Lung (tissue), 12 donors: ENCODE results near the gene AURKA. TPM values are rescaled to one million over a fixed set of nuclear protein-coding genes. Genes with fewer than 3 reads are reported as not detected.

Source experiments
- ATAC-seq: fragments of 200-7000 bp; cut with Tn5 transposase; one replicate; pipeline ENCODE4 v1.9.1; 2020; ENCODE audit warnings: moderate number of reproducible peaks; ENCODE audit not compliant: insufficient read depth, low FRiP score
- DNase-seq, 3 donors: peaks; one replicate each; pipeline ENCODE4 v3.0.0-alpha.2; 2013 to 2017
- H3K27ac ChIP-seq, 2 donors: one replicate each; pipeline ENCODE4 v1.5.1; 2013; ENCODE audit warnings: mild to moderate bottlenecking in 2 of 2, moderate library complexity in 2 of 2, control low read depth in 1 of 2, inconsistent platforms in 1 of 2, low read depth in 1 of 2, low read length in 1 of 2
- H3K27me3 ChIP-seq, 3 donors: one replicate each; pipeline ENCODE4 v1.5.1; 2013; ENCODE audit warnings: low read length in 2 of 3; ENCODE audit not compliant: control insufficient read depth in 3 of 3, insufficient read depth in 3 of 3
- H3K36me3 ChIP-seq, 4 donors: one replicate each; pipeline ENCODE4 v1.5.1; 2013; ENCODE audit warnings: low read length in 4 of 4, mild to moderate bottlenecking in 1 of 4, moderate library complexity in 1 of 4; ENCODE audit not compliant: control insufficient read depth in 4 of 4, insufficient read depth in 4 of 4
- H3K4me1 ChIP-seq, 5 donors: one replicate each; pipeline ENCODE4 v1.5.1; 2013; ENCODE audit warnings: low read length in 5 of 5, mild to moderate bottlenecking in 2 of 5, moderate library complexity in 1 of 5; ENCODE audit not compliant: control insufficient read depth in 5 of 5, insufficient read depth in 5 of 5
- H3K4me3 ChIP-seq: one replicate; pipeline ENCODE4 v1.5.1; 2013; ENCODE audit warnings: mild to moderate bottlenecking, control low read depth, moderate library complexity
- H3K9ac ChIP-seq, 2 donors: one replicate each; pipeline ENCODE4 v1.5.1; 2013; ENCODE audit warnings: low read length in 2 of 2, control low read depth in 1 of 2; ENCODE audit not compliant: insufficient read depth in 1 of 2
- H3K9me3 ChIP-seq, 4 donors: one replicate each; pipeline ENCODE4 v1.5.1; 2013; ENCODE audit warnings: low read length in 3 of 4, mild to moderate bottlenecking in 1 of 4, moderate library complexity in 1 of 4; ENCODE audit not compliant: control insufficient read depth in 4 of 4, insufficient read depth in 3 of 4
- WGBS, 2 donors: extraction: QIAGEN DNeasy Blood & Tissue Kit; methylation state at CpG; one replicate each; pipeline ENCODE4 v1.1.7; 2013; 5-methylcytosine and 5-hydroxymethylcytosine counted together
- polyA plus RNA-seq, 2 donors: library from polyadenylated mRNA; stranded (reverse); fragments of 200-250 nt; gene quantifications; one replicate each; pipeline ENCODE4 v1.2.1, GENCODE V29; 2013
- total RNA-seq, 2 donors: library from RNA; depleted of rRNA in 1 of 2; stranded (reverse); fragments of >200 nt in 1 of 2; gene quantifications; one replicate each; pipeline ENCODE4 v1.2.1, GENCODE V29; 2014 to 2021
- TF ChIP-seq, protein P1 (sequence below): IDR thresholded peaks from 2 replicates; pipeline ENCODE4 v1.5.1; 2012; ENCODE audit warnings: mild to moderate bottlenecking; ENCODE audit errors: control extremely low read depth, extremely low read depth
- donor health status: control.
- donor health status: control.
- donor health status: Bipolar disorder and iron deficiency.
- donor health status: healthy.
- donor health status: DM: yes; HTN: yes; CAD: no.

Gene AURKA
- total and polyA plus RNA-seq, 4 donors = 1.5 to 6.2 (median 3.2) TPM

DNA sequence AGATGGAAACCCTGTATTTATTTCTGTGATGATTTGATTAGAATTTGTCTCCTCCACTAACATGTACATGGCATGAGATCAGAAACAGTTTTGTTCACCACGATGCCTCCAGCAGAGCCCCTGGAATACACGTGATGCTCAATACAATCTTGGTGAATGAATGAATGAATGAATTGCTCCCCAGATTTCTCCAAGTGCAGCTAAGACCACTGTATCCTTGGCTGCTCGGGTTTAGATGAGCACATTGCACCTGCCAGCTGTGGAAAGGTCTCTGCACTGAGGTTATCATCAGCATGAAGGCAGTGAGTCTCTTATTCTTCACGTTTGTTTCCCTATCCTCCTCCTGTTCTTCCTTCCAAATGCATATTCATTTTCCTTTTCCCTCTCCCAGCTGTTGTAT lies 37.9 kb upstream of the AURKA start:
- WGBS, 2 donors = 19 to 34% methylated on average over 4 of the region's 4 CpGs
- Histone ChIP-seq H3K27ac (peak overlapping the region in 1 of 2 donors; percentile 43), H3K4me3 (no peak overlapping the region)

DNA sequence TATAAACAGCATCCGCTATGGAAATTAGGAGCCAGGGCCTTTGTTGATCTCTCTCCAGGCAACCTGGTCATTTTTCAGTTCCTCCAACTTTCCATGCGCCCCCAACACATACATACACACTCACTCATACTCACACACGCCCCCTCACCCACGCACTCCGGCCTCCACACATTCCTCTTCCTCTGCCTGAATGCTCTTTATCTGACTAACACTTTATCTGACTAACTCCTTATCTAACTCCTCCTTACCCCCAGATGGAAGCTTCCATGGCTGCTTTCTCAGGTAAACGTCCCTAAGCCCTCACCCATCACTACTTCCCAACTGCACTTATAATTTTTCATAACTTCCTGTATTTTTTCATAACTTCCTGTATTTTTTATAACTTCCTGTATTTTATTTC lies 37.5 kb upstream of the AURKA start:
- ATAC-seq (no peak), DNase-seq (peak in 1 of 3 donors; percentile 46)
- Histone ChIP-seq H3K9me3 (no peaks in the 10 kb centered on the region), H3K9ac (no peak overlapping the region), H3K4me3 (no peak overlapping the region), H3K27me3 (no peaks in the 10 kb centered on the region), H3K4me1 (peaks cover 0 to 83% (median 41%) of the 10 kb centered on the region in 5 donors), H3K27ac (peak overlapping the region in 1 of 2 donors; percentile 78), H3K36me3 (peaks cover 0 to 6% (median 0%) of the 10 kb centered on the region in 4 donors)
- 33 to 40% methylated on average over 6 of the region's 6 CpGs for WGBS, 2 donors
- TF ChIP-seq, protein P1, sequence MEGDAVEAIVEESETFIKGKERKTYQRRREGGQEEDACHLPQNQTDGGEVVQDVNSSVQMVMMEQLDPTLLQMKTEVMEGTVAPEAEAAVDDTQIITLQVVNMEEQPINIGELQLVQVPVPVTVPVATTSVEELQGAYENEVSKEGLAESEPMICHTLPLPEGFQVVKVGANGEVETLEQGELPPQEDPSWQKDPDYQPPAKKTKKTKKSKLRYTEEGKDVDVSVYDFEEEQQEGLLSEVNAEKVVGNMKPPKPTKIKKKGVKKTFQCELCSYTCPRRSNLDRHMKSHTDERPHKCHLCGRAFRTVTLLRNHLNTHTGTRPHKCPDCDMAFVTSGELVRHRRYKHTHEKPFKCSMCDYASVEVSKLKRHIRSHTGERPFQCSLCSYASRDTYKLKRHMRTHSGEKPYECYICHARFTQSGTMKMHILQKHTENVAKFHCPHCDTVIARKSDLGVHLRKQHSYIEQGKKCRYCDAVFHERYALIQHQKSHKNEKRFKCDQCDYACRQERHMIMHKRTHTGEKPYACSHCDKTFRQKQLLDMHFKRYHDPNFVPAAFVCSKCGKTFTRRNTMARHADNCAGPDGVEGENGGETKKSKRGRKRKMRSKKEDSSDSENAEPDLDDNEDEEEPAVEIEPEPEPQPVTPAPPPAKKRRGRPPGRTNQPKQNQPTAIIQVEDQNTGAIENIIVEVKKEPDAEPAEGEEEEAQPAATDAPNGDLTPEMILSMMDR = no peak

More for the DNA sequence above, 37.9 kb upstream of the AURKA start:
- ATAC-seq (no peak), DNase-seq (no peak)
- Histone ChIP-seq H3K9me3 (no peaks in the 10 kb centered on the region), H3K27me3 (no peaks in the 10 kb centered on the region), H3K4me1 (peaks cover 0 to 79% (median 41%) of the 10 kb centered on the region in 5 donors), H3K9ac (no peak overlapping the region), H3K36me3 (peaks cover 0 to 6% (median 0%) of the 10 kb centered on the region in 4 donors)
- TF ChIP-seq, protein P1 = no peak

DNA sequence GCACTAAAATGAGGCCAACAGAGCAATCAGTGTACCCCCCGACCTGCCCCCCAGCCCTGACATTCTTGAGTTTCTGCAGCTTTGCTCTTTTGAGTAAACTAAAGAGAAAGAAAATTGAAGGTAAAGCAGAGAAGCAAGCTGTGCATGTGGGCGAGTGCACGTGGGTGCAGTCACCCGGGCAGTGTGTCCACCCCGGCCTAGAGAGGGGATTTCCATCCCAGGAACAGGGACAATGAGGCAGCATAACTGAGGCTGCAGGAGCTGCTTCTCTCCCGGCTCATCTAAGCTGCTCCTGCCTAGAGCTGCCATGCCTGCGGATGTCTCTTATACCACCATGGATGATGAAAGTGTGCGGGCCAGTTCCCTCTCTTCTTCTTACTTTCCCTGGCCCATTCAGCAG lies 36.9 kb upstream of the AURKA start:
- Histone ChIP-seq H3K27me3 (no peaks in the 10 kb centered on the region), H3K9me3 (no peaks in the 10 kb centered on the region), H3K4me1 (peaks cover 0 to 85% (median 38%) of the 10 kb centered on the region in 5 donors), H3K9ac (no peak overlapping the region), H3K4me3 (no peak overlapping the region), H3K27ac (peak overlapping the region in 1 of 2 donors; percentile 78), H3K36me3 (peaks cover 0 to 6% (median 0%) of the 10 kb centered on the region in 4 donors)
- ATAC-seq = no peak
- 50 to 65% methylated on average over 8 of the region's 8 CpGs for WGBS, 2 donors
- DNase-seq = no peak
- TF ChIP-seq, protein P1 = no peak

DNA sequence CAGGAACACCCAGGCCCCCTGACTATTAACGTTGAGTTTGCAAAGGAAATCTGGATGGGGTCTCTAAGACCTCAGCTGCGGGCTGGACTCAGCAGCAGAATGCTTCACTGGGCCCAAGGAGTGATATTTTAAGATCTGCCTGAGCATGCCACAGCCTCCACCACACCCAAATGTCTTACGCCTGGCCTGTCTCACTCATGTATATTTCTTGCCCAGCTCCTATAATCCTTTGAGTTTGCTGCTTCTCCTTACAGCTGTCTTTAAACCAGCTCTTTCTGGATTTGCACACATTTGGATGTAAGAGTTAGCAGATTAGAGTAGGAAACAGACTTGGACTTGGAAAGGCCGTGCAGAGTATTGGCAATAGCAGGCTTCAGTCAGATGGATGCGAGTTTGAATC lies 36.4 kb upstream of the AURKA start:
- H3K9me3 ChIP-seq = no peaks in the 10 kb centered on the region
- TF ChIP-seq, protein P1 = no peak
- no peaks in the 10 kb centered on the region for H3K27me3 ChIP-seq
- peaks cover 0 to 85% (median 34%) of the 10 kb centered on the region in 5 donors for H3K4me1 ChIP-seq
- no peak for ATAC-seq
- peak overlapping the region in 1 of 2 donors; percentile 78 for H3K27ac ChIP-seq
- H3K4me3 ChIP-seq = no peak overlapping the region
- H3K9ac ChIP-seq = no peak overlapping the region
- peaks cover 0 to 6% (median 0%) of the 10 kb centered on the region in 4 donors for H3K36me3 ChIP-seq
- no peak for DNase-seq
- WGBS, 2 donors = 84% methylated on average over 5 of the region's 5 CpGs
